Inflammatory macrophage (primary cell): ENCODE data around the gene RAB3D.
A peak's percentile ranks its signal among the peaks of the same experiment; 100 is the strongest.

ENCODE experiments used
- DNase-seq, 2 donors: peaks; one replicate each; pipeline ENCODE4 v3.0.0-alpha.2; 2020 to 2022

RAB3D gene

DNA sequence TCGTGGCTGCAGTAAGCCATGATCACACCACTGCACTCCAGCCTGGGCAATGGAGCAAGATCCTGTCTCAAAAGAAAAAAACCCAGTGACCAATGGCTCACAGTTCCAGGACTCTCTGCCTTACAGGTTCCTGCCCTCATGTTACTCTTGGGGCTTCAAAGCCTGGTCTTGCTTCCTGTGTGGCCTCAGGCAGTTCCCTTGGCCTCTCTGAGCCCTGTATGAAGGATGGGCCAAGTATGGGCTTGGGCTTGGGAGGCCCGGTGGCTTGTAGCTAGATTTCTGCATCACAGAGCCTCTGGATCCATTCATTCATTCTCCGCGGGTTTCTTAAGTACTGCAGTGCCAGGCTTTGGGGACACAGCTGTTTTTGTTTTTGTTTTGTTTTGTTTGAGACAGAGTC is 44.3 kb downstream of the RAB3D start:
- no peak for DNase-seq

DNA sequence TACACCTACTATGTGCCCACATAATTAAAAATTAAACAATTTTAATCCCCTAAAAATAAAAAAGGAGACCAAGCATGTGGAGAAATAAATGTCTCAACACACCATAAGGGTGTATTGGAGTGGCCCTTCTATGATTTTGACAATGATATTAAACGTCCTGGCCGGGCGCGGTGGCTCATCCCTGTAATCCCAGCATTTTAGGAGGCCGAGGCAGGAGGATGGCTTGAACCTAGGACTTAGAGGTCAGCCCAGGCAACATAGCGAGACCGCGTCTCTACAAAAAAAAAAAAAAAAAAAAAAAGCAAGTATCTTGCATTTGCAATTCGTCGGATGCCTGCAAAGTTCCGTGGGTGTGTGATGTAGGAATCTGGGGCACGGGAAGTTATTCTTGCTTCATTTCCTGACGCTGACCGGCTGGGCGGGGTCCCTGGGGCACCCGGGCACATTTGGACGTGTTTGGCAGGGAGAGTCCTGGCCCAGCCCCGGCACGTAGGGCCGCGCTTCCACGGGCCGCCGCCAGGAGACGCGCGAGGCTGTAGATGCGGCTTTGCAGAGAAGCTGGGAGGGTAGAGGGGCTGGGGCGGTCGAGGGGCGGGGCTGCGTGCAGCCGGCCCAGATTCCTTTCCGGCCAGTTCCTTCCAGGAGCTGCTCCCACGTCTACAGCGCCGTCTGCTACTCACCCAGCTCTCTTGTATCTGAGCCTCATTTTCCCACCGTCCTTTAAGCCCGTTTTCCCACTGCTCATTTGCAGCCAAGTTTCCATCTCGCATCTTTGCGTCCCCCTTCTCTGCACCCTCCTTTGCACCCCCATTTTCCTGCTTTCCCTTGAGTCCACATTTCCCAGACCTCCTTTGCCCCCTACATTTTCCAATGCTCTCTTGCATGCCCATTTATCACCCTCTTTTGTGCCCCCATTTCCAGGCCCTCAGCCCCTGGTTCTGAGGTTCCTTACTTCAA is 45.7 kb downstream of the RAB3D start:
- DNase-seq = peak; percentile 99

DNA sequence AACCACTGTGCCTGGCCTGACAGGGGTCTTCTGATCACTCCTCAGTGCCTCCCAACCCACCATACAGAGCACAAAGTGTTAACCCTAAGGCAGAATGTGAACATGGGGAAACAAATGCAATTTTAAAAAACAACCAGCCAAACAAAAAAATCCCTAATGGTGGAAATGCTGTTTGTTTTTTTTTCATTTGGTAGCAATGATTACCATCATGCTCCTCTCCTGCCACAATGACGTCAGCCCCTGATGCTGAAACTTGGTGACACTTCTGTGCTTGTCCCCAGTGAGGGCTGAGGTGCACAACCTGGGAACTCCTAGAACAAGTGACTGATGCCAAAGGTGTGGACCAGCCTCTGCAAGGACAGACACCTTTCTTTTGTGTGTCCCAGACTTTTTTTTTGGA is 47.5 kb downstream of the RAB3D start:
- peak in 1 of 2 donors; percentile 33 for DNase-seq

DNA sequence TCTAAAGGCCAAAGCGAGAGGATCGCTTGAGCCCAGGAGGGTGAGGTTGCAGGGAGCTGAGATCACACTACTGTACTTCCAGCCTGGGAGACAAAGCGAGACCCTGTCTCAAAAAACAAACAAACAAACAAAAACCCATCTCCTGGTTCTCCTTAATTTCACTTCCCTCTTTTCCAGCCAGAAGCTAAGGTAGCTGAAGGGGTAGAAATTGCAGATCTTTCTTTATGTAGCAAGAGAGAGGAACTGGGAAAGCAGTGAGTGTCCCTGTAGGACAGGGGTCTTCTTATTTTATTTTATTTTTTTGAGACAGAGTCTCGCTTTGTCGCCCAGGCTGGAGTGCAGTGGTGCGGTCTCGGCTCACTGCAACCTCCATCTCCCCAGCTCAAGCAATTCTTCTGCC is 48.0 kb downstream of the RAB3D start:
- peak in 1 of 2 donors; percentile 20 for DNase-seq

DNA sequence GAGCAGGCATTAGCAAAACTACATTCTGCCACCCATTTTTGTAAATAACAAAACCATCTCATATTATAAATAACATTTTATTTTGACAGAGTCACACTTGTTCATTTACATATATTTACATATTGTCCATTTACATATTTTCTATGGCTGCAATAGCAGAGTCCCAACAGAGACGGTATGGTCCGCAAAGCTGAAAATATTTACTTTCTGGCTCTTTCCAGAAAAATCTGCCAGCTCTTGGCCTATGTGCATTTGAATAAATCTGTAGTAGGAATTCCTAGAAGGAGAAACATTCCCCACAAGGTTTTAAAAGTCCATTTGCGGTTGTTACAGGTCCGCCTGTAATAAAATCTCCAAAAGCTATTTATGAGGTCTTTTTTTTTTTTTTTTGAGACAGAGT is 49.2 kb downstream of the RAB3D start:
- DNase-seq = no peak

DNA sequence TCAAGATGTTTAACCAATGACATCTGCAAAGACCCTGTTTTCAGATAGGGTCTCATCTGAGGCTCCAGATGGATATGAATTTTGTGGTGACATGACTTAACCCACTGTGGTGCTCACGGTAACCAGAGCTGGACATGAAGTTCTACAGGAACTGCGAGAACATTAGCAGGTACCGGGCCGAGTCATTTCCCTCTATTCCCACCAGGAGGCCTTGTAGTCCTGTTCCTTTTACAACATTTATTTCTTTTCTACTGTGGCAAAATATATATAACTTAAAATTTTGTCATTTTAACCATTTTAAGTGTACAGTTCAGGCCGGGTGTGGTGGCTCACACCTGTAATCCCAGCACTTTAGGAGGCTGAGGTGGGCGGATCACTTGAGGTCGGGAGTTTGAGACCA is 51.1 kb downstream of the RAB3D start:
- peak; percentile 38 to 51 for DNase-seq

DNA sequence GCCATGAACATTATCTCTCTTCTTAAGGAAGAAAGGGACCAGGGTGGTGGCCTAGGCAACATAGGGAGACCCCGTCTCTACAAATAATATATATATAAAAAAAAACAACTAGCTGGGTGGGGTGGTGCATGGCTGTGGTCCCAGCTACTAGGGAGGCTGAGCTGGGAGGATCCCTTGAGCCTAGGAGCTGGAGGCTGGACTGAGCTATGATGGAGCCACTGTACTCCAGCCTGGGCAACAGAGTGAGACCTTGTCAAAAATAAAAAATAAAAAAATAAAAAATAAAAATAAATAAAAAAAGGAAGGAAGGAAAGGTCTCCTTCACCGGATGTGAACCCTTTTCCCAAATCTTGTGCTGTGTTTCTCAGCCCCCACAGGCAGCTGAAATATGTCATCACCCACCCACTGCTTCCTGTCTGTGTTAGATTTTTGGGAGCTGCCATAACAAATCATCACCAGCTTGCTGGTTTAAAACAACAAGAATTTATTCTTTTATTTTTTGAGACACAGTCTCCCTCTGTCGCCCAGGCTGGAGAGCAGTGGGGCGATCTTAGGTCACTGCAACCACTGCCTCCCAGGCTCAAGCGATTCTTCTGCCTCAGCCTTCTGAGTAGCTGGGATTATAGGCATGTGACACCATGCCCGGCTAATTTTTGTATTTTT is 53.0 kb downstream of the RAB3D start:
- DNase-seq = peak; percentile 75 to 84

DNA sequence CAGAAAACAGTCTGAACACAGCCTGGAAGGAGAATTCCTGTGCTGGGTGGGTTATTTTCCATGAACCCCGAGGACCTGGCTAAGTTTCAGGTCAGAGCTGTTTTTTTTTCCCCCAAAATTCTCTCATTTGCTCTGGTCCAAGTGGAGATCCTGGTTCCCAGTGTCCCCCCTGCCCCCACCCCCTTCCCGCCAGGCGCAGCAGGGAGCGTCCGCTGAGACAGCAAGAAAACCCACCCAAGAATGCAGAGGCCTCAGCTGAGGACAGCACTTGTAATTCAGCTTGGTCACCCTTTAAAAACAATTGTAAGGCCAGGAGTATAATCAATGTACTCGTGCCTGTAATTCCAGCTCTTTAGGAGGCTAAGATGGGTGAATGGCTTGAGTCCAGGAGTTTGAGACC is 54.9 kb downstream of the RAB3D start:
- no peak for DNase-seq

DNA sequence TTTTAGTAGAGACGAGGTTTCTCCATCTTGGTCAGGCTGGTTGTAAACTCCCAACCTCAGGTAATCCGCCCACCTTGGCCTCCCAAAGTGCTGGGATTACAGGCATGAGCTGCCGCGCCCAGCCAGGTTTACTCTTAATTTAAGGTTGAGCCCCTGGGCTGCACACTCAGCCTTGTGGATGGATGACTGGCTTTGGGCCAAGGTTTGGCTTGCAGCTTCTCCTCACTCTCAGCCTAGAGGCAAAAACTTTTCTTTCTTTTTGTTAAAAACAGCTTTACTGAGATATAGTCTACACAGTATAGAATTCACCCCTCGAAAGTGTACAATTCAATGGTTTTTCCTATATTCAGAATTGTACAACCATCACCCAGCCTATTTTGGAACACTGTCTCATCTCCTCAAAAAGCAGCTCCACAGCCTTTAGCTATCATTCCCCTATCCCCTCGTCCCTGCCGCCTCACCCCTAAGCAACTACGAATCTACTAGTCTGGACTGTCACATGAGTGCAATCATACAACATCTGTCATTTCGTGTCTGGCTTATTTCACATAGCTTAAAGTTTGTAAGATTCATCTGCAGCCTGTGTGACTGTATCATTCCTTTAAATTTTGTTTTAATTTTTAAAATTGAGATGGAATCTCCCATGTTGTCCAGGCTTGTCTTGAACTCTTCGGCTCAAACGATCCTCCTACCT is 58.0 kb downstream of the RAB3D start:
- no peak for DNase-seq

DNA sequence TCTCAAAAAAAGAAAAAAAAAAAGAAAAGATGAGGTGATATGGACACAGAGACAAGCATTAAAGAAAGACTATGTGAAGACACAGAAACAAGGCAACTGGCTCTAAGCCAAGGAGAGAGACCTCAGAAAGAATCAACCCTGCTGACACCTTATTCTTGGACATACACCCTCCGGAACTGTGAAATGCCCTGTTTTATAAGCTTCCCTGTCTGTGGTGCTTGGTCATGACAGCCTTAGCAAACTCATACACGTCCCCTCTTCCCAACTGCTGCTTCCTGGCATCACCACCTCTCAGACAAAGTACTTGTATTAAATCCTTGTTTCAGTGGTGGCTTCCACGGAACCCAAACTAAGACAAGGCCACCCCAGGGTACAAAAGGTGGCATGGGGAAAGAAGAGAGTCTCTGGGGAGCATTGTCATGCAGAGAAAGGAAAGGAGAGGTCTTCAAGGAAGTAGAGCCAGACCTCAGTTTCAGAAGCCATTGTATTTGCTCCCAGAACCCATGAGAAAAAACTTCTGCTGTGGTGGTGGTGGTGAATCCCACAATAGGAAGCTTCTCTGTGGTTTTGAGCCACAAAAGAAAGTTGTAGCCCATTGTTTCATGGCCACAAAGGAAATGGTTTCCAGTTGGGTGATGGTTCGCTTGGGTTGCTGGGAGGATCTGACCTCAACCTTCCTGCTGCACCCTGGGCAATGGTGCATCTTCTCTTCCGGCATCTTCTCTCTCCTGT is 59.8 kb downstream of the RAB3D start:
- peak; percentile 38 to 51 for DNase-seq

DNA sequence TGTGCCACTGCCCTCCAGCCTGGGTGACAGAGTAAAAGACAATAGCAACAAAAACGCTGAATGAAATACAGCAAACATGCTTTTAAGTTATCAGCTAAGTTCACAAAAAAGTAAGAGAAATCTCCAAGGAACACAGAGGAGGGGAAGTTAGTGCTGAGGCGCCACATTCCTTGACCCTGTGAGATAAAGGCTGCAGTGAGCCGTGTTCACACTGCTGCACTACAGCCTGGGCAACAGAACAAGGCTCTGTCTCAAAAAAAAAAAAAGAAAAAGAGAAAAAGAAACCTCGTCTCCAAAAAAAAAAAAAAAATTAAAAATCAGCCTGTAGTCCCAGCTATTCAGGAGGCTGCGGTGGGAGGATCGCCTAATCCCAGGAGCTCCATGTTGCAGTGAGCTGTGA is 60.8 kb downstream of the RAB3D start:
- DNase-seq = no peak

DNA sequence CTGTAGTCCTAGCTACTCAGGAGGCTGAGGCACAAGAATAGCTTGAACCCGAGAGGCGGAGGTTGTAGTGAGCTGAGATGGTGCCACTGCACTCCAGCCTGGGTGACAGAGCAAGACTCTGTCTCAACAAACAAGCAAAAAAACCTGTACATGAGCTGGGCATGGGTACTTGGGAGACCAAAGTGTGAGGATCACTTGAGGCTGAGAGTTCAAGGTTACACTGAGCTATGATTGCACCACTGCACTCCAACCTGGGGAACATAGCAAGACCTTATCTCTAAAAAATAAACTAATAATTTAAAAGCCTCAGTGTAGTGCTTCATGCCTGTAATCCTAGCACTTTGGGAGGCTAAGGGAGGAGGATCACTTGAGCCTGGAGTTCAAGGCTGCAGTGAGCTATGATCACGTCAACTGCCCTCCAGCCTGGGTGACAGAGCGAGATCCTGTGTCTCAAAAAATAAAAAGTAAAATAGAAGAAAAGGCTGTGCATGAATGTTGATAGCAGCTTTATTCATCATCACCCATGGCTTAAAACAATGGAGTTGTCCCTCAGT is 64.8 kb downstream of the RAB3D start:
- no peak for DNase-seq

DNA sequence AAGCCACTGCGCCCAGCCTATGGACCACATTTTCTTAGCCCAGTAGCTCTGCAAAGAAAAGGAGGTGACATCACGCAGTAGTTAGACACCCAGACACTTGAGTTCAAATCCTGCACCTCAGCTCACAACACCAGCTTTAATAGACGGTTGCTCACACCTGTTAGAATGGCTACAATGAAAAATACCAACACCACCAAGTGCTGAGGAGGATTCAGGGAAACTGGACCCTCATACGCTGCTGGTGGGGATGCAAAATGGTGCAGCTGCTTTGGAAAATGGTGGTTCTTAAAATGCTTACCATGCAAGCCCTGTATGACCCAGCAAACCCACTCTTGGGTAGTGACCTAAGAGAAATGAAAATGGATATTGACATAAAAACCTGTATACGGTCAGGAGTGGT is 65.5 kb downstream of the RAB3D start:
- no peak for DNase-seq

DNA sequence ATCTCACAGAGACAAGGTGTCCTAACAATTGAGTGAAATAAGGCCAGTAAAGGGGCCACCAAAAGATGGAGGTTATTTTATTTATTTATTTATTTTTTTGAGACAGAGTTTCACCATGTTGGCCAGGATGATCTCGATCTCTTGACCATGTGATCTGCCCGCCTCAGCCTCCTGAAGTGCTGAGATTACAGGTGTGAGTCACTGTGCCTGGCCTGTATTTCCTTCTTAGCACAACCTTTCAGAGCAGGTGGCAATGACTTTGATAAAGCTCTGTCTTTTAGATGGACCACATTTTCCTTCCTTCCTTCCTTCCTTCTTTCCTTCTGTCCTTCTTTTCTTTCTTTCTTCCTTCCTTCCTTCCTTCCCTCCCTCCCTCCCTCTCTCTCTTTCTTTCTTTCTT is 66.2 kb downstream of the RAB3D start:
- DNase-seq = no peak
